ENCODE measurements around the gene ABCA2.

ABCA2 gene

GRCh38 chr9:137062384-137062783, 34.3 kb upstream of the ABCA2 start:
- H3K4me3 ChIP-seq (ENCODE audit: low read depth, low read length): no peak overlapping the region
- DNase-seq (ENCODE audit: low read depth): no peak
- no peak for TF ChIP-seq CTCF (IDR thresholded peaks at IDR 0.05; ENCODE audit: low read depth, low read length, missing control alignments)

- H3K4me3 ChIP-seq (ENCODE audit: low read depth, low read length): no peak overlapping the region
- no peak for DNase-seq (ENCODE audit: low read depth)
- no peak for TF ChIP-seq CTCF (IDR thresholded peaks at IDR 0.05; ENCODE audit: low read depth, low read length, missing control alignments)
Measured at GRCh38 chr9:137058521-137059234, 30.6 kb upstream of the ABCA2 start.

- TF ChIP-seq CTCF (IDR thresholded peaks at IDR 0.05; ENCODE audit: low read depth, low read length, missing control alignments): no peak
- H3K4me3 ChIP-seq (ENCODE audit: low read depth, low read length): no peak overlapping the region
- no peak for DNase-seq (ENCODE audit: low read depth)
Measured at GRCh38 chr9:137057545-137057944, 29.5 kb upstream of the ABCA2 start.

DNA sequence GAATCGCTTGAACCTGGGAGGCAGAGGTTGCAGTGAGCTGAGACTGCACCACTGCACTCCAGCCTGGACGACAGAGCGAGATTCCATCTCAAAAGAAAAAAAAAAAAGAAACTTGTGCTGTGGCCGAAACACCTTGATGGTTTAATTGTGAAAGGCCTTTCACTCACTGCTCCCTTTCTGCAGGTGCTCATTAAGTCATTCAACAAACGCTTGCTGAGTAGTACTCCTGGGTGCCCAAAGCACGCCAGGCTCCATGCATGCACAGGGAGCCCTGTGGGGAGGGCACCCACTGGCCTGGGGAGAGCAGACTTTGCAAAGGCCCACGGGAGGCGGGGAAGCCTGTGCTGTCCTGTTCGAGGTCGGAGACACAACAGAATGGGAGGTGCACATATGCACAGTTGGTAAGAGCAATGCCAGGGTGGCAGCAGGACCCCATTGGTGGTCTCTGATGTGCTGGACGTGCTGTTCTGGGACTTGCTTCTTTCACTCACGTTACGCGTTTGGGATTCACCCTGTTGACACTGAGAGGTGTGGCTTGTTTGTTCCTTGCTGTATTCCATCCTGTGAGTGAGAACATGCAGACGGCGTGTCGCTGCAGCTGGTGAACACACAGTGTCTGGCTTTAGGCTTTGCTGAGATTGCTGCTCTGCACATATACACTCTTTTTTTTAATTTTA, 28.8 kb upstream of the ABCA2 start:
- no peak overlapping the region for H3K4me3 ChIP-seq (ENCODE audit: low read depth, low read length)
- no peak for DNase-seq (ENCODE audit: low read depth)
- TF ChIP-seq CTCF (IDR thresholded peaks at IDR 0.05; ENCODE audit: low read depth, low read length, missing control alignments): no peak

DNA sequence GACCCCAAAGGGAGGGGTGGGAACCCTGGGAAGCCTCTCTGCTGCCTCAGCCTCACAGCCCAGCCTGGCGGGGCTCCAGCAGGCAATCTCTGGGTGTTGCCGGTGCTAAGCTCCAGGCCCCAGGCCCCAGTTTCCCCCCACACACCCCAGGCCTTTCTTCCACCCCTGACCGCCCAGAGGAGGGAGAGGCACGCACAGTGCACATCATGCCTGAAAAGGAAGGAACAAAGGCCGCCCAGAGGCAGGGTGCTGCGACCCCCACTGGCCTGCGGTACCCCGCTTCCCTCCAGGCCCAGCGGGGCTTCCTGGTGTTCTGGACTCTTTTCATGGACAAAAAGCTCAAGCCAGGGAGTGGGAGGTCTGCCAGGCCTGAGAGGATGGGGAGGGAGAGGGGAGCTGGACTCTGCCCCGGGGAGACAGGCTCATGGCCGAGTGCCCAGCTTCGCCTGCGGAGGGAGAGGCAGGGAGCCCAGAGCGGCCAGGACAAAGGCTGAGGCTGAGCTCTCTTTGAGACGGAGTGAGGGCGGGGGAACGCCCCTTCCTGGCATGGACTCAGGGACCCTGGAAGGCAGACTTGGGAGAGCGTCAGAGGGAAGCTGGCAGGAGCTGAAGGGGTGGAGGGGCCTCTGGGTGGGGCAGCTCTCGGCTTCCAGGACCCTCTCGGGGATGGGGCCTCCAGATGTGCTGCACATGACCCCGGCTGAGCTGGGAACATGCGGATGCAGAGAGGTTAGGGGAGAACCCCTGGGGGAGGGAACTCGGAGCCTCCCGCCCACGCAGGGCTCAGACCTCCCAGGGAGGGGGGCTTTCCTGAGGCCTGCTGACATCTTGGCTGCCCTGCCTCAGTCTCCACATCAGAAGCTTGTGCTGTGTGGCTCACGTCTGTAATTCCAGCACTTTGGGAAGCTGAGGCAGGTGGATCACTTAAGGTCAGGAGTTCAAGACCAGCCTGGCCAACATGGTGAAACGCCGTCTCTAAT, 27.6 kb upstream of the ABCA2 start:
- TF ChIP-seq CTCF (IDR thresholded peaks at IDR 0.05; ENCODE audit: low read depth, low read length, missing control alignments): no peak
- no peak overlapping the region for H3K4me3 ChIP-seq (ENCODE audit: low read depth, low read length)
- no peak for DNase-seq (ENCODE audit: low read depth)

DNA sequence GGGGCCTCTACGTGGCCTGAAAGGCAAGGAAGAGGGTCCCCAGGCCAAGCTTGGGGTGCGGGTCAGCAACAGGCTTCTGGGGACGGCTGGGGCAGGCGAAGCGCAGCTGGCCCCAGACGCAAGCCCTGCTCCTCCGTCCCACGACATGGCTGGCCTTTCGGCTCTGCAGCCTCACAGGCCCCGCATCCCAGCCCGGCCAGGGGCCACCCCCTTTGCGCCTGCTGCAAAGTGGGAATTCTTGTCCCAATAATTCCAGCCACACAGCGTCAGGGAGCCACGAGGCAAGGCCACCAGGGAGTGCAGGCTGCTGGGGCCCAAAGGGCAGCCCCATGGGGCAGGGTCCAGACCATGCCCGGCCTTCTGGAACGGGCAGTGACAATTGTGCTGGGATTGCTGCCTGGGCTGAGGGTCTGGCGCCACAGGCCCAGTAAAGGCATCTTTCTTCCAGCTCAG, 26.9 kb upstream of the ABCA2 start:
- no peak for TF ChIP-seq CTCF (IDR thresholded peaks at IDR 0.05; ENCODE audit: low read depth, low read length, missing control alignments)
- H3K4me3 ChIP-seq (ENCODE audit: low read depth, low read length): no peak overlapping the region
- DNase-seq (ENCODE audit: low read depth): no peak
